NCI-H187 treated with DMSO at 0.1 percent for 48 hours (cell line): ENCODE data around the gene AQP5.

ENCODE experiments used
- DNase-seq: peaks from one replicate; lab custom pipeline; 2025; lab: John Stamatoyannopoulos, UW

Gene AQP5

GRCh38 chr12:49950273-49951251, 11.1 kb upstream of the AQP5 start, which contains the start of gene AQP2:
TSS of gene AQP2 (plus strand) at chr12:49950737. CDS start at chr12:49950831, 94 bp downstream.
- no peak for DNase-seq

GRCh38 chr12:49951411-49952240, 10.0 kb upstream of the AQP5 start:
- no peak for DNase-seq

- no peak for DNase-seq
These were observed 9.1 kb upstream of the AQP5 start for GRCh38 chr12:49952391-49953055.

GRCh38 chr12:49953151-49953550, 8.5 kb upstream of the AQP5 start:
- no peak for DNase-seq

- DNase-seq: no peak
These were observed 7.5 kb upstream of the AQP5 start for GRCh38 chr12:49953961-49954846.

DNA sequence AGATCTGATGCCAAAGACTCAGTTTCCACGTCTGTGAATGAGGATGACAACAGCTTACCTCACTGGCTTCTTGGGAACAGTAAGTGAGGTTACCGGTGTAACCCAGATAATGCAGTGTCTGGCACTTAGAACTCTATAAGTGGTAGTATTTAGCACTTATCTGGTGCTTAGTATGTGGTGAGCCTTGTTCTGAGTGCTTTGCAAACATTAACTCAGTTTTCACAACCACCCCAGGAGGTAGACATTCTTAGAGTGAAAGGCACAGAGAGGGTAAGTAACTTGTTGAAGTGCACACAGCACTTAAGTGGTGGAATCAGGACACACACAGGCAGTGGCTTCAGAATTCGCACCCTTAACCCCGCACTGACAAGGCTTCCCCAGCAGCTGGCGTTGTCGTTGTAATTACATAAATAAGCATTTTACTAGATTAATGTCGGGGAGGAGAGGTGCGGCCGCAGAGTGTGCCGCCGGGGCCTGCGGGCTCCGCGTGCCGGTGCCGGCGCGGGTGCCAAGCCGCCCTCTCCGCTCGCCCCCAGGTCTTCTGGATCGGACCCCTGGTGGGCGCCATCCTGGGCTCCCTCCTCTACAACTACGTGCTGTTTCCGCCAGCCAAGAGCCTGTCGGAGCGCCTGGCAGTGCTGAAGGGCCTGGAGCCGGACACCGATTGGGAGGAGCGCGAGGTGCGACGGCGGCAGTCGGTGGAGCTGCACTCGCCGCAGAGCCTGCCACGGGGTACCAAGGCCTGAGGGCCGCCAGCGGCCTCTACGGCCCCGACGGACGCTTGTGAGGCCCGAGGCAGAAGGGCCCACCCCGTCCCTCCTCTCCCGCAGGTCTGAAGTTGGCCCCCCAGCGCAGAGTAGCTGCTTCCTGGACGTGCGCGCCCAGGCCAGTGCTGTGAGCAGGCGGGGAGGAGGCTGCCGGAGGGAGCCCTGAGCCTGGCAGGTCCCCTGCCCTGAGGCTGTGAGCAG, 6.5 kb upstream of the AQP5 start:
- DNase-seq: no peak

- DNase-seq: no peak
These were observed 5.6 kb upstream of the AQP5 start for GRCh38 chr12:49955899-49956662.

DNA sequence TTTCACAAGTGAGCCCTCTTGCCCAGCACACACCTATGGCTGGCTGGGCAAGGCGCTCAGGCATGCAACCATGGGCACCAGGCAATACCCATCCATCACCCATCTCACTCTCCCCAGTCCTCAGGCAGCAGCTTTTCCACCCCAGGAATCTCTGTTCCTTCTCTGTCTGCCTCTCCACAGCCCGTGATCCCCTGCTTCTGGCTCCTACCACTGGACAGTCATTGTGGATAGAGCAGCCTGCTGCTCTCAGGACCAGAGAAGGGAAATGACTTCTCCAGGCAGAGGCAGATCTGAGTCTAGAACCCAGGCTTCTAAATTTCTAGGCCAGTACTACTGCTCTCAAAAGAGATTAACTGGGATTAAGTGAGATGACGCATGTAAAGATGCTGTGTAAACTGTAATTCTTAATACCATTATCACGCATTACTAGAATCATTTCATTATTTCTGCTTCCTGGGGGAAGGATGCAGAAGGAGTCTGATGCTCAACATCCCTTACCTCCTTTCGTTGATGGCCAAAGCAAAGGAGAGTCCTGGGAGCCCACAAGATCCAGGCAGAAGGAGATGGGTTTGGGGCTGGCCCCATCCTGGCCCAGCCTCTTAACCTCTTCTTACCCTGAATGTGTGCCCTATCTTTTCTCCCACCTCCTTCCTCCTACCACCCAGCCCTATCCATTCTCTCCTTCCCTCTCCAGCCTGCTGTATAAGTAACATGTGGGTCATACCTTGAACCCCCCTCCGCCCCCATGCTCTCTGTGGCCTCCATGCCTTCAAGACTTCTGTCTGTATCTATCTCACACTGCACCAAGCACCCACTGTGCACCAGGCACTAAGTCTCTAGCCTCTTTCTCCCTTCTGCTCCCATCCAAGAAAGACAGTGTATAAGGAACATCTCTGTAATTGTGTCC, 4.8 kb upstream of the AQP5 start:
- DNase-seq: no peak

GRCh38 chr12:49957570-49957967, 4.1 kb upstream of the AQP5 start:
- no peak for DNase-seq

GRCh38 chr12:49959685-49960473, 1.8 kb upstream of the AQP5 start:
- DNase-seq: no peak

GRCh38 chr12:49960474-49961110, 1.1 kb upstream of the AQP5 start:
- DNase-seq: no peak

GRCh38 chr12:49961993-49962764, 507 bp downstream of the AQP5 start:
- no peak for DNase-seq

GRCh38 chr12:49962861-49963765, 1.4 kb downstream of the AQP5 start:
- no peak for DNase-seq

DNA sequence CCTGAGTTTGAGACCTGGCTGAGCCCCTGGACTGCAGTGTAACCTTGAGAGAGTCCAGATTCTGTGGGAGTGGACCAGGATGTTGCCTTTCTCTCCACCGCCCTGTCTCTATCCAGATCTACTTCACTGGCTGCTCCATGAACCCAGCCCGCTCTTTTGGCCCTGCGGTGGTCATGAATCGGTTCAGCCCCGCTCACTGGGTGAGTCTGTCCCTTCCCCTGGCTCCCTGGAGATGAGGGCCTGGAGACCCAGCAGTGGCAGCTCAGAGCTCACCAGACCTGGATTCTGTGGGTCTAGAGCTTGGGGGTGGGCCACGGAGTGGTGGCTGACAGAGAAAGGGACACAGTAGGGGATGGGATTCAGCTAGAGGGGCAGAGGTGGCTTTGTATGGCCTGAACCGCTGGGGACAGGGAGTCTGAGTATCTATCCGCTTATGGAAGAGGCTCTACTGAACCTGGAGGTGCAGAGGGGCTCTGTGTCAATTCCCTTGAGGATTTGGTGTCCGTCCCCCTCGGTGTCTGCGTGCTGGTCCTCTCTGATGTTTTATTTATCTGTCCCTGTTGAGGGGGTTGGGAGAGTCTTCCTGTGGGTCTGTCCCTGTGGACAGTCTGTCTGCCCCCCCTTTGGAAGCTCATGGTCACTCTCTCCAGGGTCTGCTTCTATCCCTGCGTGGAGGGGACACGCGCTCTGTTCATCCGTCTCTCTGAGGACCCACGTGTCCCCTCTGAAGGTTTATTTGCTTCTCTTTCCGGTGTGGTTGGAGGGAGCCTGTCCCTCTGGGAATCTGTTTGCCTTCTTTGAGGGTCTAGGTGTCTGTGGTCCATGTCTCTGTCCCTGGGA, 2.5 kb downstream of the AQP5 start:
- DNase-seq: no peak
